HCT116 (cell line): ENCODE data around the gene INMT. TPM values are rescaled to one million over a fixed set of nuclear protein-coding genes. Genes with fewer than 3 reads are reported as not detected.

Experiments used
- ATAC-seq: fragments of 200-7000 bp; cut with Tn5 transposase; 2 replicates; pipeline ENCODE4 v1.9.1; 2020; ENCODE audit warnings: mild to moderate bottlenecking, moderate library complexity
- BruUV-seq: library from RNA; stranded (reverse); fragments of 400-500 nt; replicated peaks from 2 replicates; lab custom pipeline; 2021; lab: Mats Ljungman, UMichigan
- CTCF ChIA-PET: fragments of 300-600 bp; sonication (Branson Sonifier 250); formaldehyde crosslinking; loops from one replicate; lab custom pipeline; 2021; ENCODE audit warnings: antibody characterized with exemption; lab: Charles Lee
- POLR2A ChIA-PET: fragments of 300-600, 350-600 bp; sonication (Branson Sonifier 250); formaldehyde crosslinking; loops from one replicate; lab custom pipeline; 2021; ENCODE audit warnings: antibody characterized with exemption; lab: Charles Lee
- RAD21 ChIA-PET, 2 experiments: fragments of 300-600 bp; sonication (Branson Sonifier 250); formaldehyde crosslinking; loops; one replicate each; lab custom pipeline; 2023; ENCODE audit warnings: low total read pairs in 2 of 2; ENCODE audit not compliant: uncharacterized antibody in 2 of 2, unreplicated experiment in 2 of 2, low non-redundant PET in 1 of 2; lab: Charles Lee
- DNase-seq: peaks from one replicate; pipeline ENCODE4 v3.0.0-alpha.2; 2010; ENCODE audit warnings: low read depth, low spot score
- H2AFZ ChIP-seq: fragments of 200-600 bp; shearing (Covaris generic), sonication (generic); 2 replicates; pipeline ENCODE4 v1.6.1; 2017; ENCODE audit warnings: low read depth, mixed run types, mixed read lengths, antibody characterized with exemption, low read length; ENCODE audit not compliant: poor library complexity, severe bottlenecking
- H3K27ac ChIP-seq: 2 replicates; pipeline ENCODE4 v1.5.1; 2012; ENCODE audit warnings: low read depth, low read length
- H3K27me3 ChIP-seq: fragments of 200-600 bp; sonication (generic); 2 replicates; pipeline ENCODE4 v1.6.1; 2016; ENCODE audit warnings: mixed run types, low read length, mixed read lengths; ENCODE audit not compliant: insufficient read depth
- H3K36me3 ChIP-seq, 2 experiments: fragments of 200-500 bp in 1 of 2; fragments of 200-600 bp in 1 of 2; sonication (Bioruptor generic) in 1 of 2; sonication (generic) in 1 of 2; 2 replicates each; pipeline versions ENCODE4 v1.5.1 to v1.6.1; 2014 to 2016; ENCODE audit warnings: low read length in 2 of 2, inconsistent platforms in 1 of 2, mixed read lengths in 1 of 2, mixed run types in 1 of 2; ENCODE audit not compliant: insufficient read depth in 2 of 2, control insufficient read depth in 1 of 2
- H3K4me1 ChIP-seq, 2 experiments: fragments of 200-600 bp in 1 of 2; sonication (generic) in 1 of 2; 2 replicates each; pipeline versions ENCODE4 v1.5.1 to v1.6.1; 2012 to 2017; ENCODE audit warnings: low read length in 2 of 2, inconsistent platforms in 1 of 2, mild to moderate bottlenecking in 1 of 2, mixed read lengths in 1 of 2, mixed run types in 1 of 2, moderate library complexity in 1 of 2; ENCODE audit not compliant: insufficient read depth in 2 of 2, control insufficient read depth in 1 of 2
- H3K4me2 ChIP-seq: fragments of 200-600 bp; sonication (generic); 2 replicates; pipeline ENCODE4 v1.6.1; 2017; ENCODE audit warnings: mixed run types, low read length, mixed read lengths
- H3K4me3 ChIP-seq, 2 experiments: fragments of 200-600 bp in 1 of 2; sonication (generic) in 1 of 2; replicated peaks in 1 of 2; 2 replicates each; pipeline ENCODE4 v1.5.1; 2011 to 2016; ENCODE audit warnings: low read length in 2 of 2, control low read depth in 1 of 2, low read depth in 1 of 2, mild to moderate bottlenecking in 1 of 2, mixed read lengths in 1 of 2, mixed run types in 1 of 2
- H3K79me2 ChIP-seq: fragments of 200-600 bp; sonication (generic); 2 replicates; pipeline ENCODE4 v1.6.1; 2017; ENCODE audit warnings: mild to moderate bottlenecking, mixed run types, low read length, moderate library complexity, mixed read lengths; ENCODE audit not compliant: insufficient read depth
- H3K9ac ChIP-seq: fragments of 200-600 bp; sonication (generic); 2 replicates; pipeline ENCODE4 v1.6.1; 2016; ENCODE audit warnings: low read length, mixed read lengths
- H3K9me2 ChIP-seq: fragments of 200-600 bp; sonication (generic), shearing (Covaris generic); 2 replicates; pipeline ENCODE4 v1.6.1; 2017; ENCODE audit warnings: mixed run types, mild to moderate bottlenecking, moderate library complexity; ENCODE audit not compliant: insufficient read depth
- H3K9me3 ChIP-seq, 2 experiments: fragments of 200-500 bp in 1 of 2; fragments of 200-600 bp in 1 of 2; sonication (Bioruptor generic) in 1 of 2; sonication (generic) in 1 of 2; 2 replicates each; pipeline ENCODE4 v1.6.1; 2014 to 2017; ENCODE audit warnings: low read length in 2 of 2, mixed read lengths in 2 of 2, inconsistent platforms in 1 of 2, low read depth in 1 of 2, mild to moderate bottlenecking in 1 of 2, mixed run types in 1 of 2, moderate library complexity in 1 of 2; ENCODE audit not compliant: control insufficient read depth in 1 of 2, insufficient read depth in 1 of 2
- H4K20me1 ChIP-seq: fragments of 200-600 bp; sonication (generic), shearing (Covaris generic); 2 replicates; pipeline ENCODE4 v1.6.1; 2017; ENCODE audit warnings: mixed run types, mild to moderate bottlenecking, moderate library complexity; ENCODE audit not compliant: insufficient read depth
- CBX3 ChIP-seq: IDR thresholded peaks from 2 replicates; pipeline ENCODE4 v1.6.1; 2012; ENCODE audit warnings: low read depth
- EGR1 ChIP-seq: IDR thresholded peaks from 2 replicates; pipeline ENCODE4 v1.6.1; 2012; ENCODE audit warnings: low read depth
- ELF1 ChIP-seq: IDR thresholded peaks from 2 replicates; pipeline ENCODE4 v1.6.1; 2012; ENCODE audit warnings: low read depth, borderline replicate concordance
- EZH2 ChIP-seq: fragments of 200-600 bp; sonication (generic); IDR thresholded peaks from 2 replicates; pipeline ENCODE4 v1.6.1; 2017; ENCODE audit warnings: antibody characterized with exemption, mixed run types
- FOSL1 ChIP-seq: IDR thresholded peaks from 2 replicates; pipeline ENCODE4 v1.6.1; 2012; ENCODE audit warnings: low read depth
- JUND ChIP-seq: IDR thresholded peaks from 2 replicates; pipeline ENCODE4 v1.6.1; 2012
- POLR2A ChIP-seq: IDR thresholded peaks from 2 replicates; pipeline ENCODE4 v1.7.0; 2011; ENCODE audit warnings: borderline replicate concordance; ENCODE audit not compliant: insufficient read depth, insufficient read length; ENCODE audit errors: extremely low read depth
- POLR2AphosphoS5 ChIP-seq: IDR thresholded peaks from 2 replicates; pipeline ENCODE4 v1.6.1; 2011; ENCODE audit warnings: mild to moderate bottlenecking, low read depth, low read length, moderate library complexity
- RAD21 ChIP-seq: IDR thresholded peaks from 2 replicates; pipeline ENCODE4 v1.6.1; 2012; ENCODE audit warnings: low read depth, mild to moderate bottlenecking
- SIN3A ChIP-seq: IDR thresholded peaks from 2 replicates; pipeline ENCODE4 v1.6.1; 2012; ENCODE audit warnings: low read depth
- TCF7L2 ChIP-seq: IDR thresholded peaks from 2 replicates; pipeline ENCODE4 v1.7.0; 2011; ENCODE audit warnings: borderline replicate concordance, inconsistent platforms; ENCODE audit not compliant: insufficient read depth, insufficient read length; ENCODE audit errors: extremely low read depth
- YY1 ChIP-seq: IDR thresholded peaks from 2 replicates; pipeline ENCODE4 v1.6.1; 2011; ENCODE audit warnings: low read length, low read depth, moderate library complexity, mild to moderate bottlenecking; ENCODE audit not compliant: insufficient replicate concordance; ENCODE audit errors: extremely low read depth
- ZFX ChIP-seq: fragments of 450-650 bp; IDR thresholded peaks from 2 replicates; pipeline ENCODE4 v1.6.1; 2017
- intact Hi-C: fragments of 100-400 bp; cut with micrococcal nuclease; formaldehyde crosslinking; loops from 2 replicates; pipeline ENCODE4 v1.10.0; 2022
- total RNA-seq: library from RNA; stranded (reverse); gene quantifications from one replicate; pipeline ENCODE4 v1.2.1, GENCODE V29; 2021; ENCODE audit not compliant: unreplicated experiment
- TF ChIP-seq, protein P1 (sequence below): IDR thresholded peaks from 2 replicates; pipeline ENCODE4 v1.6.1; 2011; ENCODE audit warnings: mild to moderate bottlenecking, low read length, moderate library complexity; ENCODE audit not compliant: insufficient replicate concordance; ENCODE audit errors: extremely low read depth
- TF ChIP-seq, protein P2 (sequence below): IDR thresholded peaks from 2 replicates; pipeline ENCODE4 v1.6.1; 2012
- TF ChIP-seq, protein P3 (sequence below): IDR thresholded peaks from 2 replicates; pipeline ENCODE4 v1.6.1; 2012; ENCODE audit warnings: low read depth

Gene INMT
- total RNA-seq, 1 experiment from 2014 or later, result 0.32 TPM

DNA sequence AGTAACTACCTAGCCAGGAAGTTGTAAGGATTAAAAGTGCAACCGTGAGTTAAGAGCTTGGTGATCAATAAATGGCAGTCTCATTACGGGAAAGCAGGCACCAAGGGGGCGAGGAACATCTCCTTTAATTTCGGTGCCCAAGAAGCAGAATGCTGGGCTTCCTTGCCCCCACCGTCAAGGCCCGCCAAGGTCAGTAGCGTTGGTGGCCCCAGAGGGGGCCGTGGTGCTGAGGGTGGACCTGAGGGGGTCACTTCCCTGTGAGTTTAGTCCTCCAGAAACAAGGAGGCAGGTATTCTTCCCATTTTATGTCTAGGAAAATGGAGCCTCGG lies 18.9 kb downstream of the INMT start (continued):
- TF ChIP-seq RAD21 (no peak), JUND (no peak), POLR2A (no peak), FOSL1 (no peak), EGR1 (no peak), CBX3 (no peak)
- TF ChIP-seq, protein P1, sequence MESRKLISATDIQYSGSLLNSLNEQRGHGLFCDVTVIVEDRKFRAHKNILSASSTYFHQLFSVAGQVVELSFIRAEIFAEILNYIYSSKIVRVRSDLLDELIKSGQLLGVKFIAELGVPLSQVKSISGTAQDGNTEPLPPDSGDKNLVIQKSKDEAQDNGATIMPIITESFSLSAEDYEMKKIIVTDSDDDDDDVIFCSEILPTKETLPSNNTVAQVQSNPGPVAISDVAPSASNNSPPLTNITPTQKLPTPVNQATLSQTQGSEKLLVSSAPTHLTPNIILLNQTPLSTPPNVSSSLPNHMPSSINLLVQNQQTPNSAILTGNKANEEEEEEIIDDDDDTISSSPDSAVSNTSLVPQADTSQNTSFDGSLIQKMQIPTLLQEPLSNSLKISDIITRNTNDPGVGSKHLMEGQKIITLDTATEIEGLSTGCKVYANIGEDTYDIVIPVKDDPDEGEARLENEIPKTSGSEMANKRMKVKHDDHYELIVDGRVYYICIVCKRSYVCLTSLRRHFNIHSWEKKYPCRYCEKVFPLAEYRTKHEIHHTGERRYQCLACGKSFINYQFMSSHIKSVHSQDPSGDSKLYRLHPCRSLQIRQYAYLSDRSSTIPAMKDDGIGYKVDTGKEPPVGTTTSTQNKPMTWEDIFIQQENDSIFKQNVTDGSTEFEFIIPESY, result no peak

DNA sequence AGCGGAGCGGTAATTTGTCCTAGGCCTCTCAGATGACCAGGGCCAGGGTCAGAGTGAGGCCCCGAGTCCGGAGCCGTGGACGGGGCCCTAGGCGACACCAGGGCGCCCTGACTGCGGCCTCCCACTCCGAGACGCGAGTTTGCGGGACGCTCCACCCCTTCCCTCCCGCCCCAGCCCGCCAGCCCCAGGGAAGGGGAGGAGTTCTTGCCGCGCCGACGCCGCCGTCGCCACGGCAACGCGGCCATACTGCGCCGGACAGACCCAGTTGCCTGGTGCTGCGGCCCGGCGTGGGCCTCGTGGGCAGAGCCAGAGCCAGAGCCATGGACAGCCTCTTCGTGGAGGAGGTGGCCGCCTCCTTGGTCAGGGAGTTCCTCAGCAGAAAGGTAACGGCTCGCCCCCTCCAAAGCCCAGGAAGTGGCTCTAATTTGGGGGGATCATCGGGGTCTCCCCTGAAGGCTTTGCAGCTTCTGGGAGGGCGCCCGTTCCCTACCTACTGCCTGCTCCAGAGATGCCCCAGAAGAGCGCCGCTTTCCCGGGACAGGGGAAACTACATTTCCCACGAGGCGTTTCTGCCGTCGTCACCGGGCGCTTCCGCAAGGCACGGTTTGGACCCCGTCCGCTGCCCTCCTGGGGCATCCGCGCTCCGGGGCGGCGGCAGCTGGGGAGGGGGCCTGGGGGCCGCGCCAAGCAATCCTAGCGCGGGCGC lies 19.4 kb downstream of the INMT start, which contains the start of gene MINDY4:
TSS of gene MINDY4 (plus strand) at position 244 of the 706 bp plus-strand sequence. CDS start at position 321, 77 bp downstream.
- no peaks in the 10 kb centered on the region for H3K9me2 ChIP-seq
- H3K4me1 ChIP-seq, result peaks cover 0 to 12% of the 10 kb centered on the region in 2 experiments; a peak in 3 of 4 replicates
- no peaks in the 10 kb centered on the region for H3K9me3 ChIP-seq
- H3K4me3 ChIP-seq, result peak within 1 kb of the TSS; percentile 83 to 86
- peak within 1 kb of the TSS; percentile 75 for H3K4me2 ChIP-seq
- BruUV-seq, result no TSS peak
- peak within 1 kb of the TSS; percentile 55 for H3K27ac ChIP-seq
- peak; percentile 96 for ATAC-seq
- ChIA-PET POLR2A (no interaction called here), RAD21 (no interaction called here), CTCF (no interaction called here)
- intact Hi-C loops, result no loop called here
- TF ChIP-seq TCF7L2 (no peak), YY1 (peak; percentile 89), SIN3A (peak; percentile 75), CBX3 (no peak), ZFX (peak; percentile 63), POLR2A (no peak), POLR2AphosphoS5 (peak; percentile 81), EGR1 (no peak), EZH2 (no peak), ELF1 (peak; percentile 59)
- TF ChIP-seq, protein P2, sequence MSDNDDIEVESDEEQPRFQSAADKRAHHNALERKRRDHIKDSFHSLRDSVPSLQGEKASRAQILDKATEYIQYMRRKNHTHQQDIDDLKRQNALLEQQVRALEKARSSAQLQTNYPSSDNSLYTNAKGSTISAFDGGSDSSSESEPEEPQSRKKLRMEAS, result peak; percentile 66; the same call in 1 of the 2 replicates
- TF ChIP-seq, protein P3, sequence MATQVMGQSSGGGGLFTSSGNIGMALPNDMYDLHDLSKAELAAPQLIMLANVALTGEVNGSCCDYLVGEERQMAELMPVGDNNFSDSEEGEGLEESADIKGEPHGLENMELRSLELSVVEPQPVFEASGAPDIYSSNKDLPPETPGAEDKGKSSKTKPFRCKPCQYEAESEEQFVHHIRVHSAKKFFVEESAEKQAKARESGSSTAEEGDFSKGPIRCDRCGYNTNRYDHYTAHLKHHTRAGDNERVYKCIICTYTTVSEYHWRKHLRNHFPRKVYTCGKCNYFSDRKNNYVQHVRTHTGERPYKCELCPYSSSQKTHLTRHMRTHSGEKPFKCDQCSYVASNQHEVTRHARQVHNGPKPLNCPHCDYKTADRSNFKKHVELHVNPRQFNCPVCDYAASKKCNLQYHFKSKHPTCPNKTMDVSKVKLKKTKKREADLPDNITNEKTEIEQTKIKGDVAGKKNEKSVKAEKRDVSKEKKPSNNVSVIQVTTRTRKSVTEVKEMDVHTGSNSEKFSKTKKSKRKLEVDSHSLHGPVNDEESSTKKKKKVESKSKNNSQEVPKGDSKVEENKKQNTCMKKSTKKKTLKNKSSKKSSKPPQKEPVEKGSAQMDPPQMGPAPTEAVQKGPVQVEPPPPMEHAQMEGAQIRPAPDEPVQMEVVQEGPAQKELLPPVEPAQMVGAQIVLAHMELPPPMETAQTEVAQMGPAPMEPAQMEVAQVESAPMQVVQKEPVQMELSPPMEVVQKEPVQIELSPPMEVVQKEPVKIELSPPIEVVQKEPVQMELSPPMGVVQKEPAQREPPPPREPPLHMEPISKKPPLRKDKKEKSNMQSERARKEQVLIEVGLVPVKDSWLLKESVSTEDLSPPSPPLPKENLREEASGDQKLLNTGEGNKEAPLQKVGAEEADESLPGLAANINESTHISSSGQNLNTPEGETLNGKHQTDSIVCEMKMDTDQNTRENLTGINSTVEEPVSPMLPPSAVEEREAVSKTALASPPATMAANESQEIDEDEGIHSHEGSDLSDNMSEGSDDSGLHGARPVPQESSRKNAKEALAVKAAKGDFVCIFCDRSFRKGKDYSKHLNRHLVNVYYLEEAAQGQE, result no peak
- TF ChIP-seq, protein P1, result no peak
- no peaks in the 10 kb centered on the region for H4K20me1 ChIP-seq
- DNase-seq, result peak; percentile 54
- peak within 1 kb of the TSS; percentile 75 for H2AFZ ChIP-seq
- H3K36me3 ChIP-seq, result 0 out of 4 replicates have a peak, but pooled peaks cover 0 to 2% of the 10 kb centered on the region in 2 experiments
- peak within 1 kb of the TSS; percentile 77 for H3K9ac ChIP-seq
- no peaks in the 10 kb centered on the region for H3K27me3 ChIP-seq
- H3K79me2 ChIP-seq, result peaks cover 32% of the 10 kb centered on the region; the same call in 1 of the 2 replicates
